ENCODE measurements around the gene BAG2. TPM values are rescaled to one million over a fixed set of nuclear protein-coding genes. Genes with fewer than 3 reads are reported as not detected.

The BAG2 gene
- total RNA-seq, 1 donor from 2014 or later = 4.8 TPM

DNA sequence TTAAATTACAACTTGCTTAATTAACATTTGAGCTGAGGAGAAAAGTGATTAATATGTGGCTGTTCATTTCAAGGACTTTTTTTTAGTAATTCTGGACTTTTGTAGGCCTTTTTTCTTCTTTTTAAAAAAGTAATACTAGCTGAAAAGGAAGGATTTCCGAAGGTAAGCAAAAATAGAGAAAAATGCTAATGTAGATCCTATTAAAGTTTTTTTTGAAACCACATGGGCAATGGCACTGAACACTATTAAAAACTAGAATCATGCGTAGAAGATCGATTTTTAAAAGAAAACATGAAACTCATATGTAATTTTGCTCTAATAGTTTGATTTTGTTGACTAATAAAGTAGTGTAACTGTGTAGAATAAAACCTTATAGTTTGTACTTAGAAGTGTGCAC, 2.4 kb downstream of the BAG2 start:
- no peak for DNase-seq

DNA sequence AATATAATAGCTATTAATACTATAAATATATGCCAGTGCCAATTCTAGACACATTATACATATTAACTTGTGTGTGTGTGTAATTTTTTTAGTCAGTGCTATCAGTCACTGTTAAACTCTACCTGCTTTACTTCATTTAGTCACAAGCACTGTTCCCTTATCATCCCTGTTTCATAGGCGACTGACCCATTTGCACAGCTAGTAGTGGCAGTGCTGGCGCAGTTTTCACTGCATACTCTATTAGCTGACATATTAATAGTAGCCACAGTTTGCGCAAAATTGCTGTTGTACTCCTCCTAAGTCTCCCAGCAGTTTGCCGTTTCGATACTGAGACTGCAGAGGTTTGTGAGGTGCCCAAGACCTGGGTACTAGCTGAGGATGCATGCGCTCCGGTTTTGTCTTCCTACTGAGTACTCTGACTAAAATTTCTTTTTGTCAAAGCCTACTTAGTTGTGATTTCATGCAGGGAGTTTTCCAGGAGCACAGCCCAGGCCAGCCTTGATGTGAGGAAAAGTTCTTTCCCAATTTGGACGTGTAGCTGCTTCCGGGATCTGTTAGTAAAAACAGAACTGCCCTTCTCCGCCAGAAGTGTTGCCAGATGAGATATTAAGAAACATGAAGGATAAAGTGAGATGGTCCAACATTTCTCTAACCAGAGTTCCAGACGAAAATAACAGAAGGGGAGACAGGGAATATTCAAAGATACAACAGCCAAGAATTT, 5.6 kb downstream of the BAG2 start:
- DNase-seq = peak; percentile 75

DNA sequence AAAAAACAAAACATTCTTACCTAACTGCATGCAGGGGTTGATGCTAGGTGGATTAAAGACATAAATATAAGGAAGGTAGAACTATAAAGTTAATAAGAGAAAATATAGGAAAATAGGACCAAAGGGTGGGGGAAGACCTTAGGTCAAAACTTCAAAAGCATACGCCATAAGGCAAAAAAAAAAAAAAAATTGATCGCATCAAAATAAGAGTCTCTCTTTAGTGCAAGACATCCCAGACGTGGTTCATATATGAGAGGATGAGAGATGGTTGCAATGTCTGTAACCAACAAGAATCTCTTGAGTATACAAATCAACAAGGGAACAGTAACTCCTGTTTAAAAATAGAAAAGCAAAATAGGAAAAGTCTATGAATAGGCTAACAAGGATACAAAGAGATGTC, 8.5 kb downstream of the BAG2 start:
- DNase-seq = no peak

DNA sequence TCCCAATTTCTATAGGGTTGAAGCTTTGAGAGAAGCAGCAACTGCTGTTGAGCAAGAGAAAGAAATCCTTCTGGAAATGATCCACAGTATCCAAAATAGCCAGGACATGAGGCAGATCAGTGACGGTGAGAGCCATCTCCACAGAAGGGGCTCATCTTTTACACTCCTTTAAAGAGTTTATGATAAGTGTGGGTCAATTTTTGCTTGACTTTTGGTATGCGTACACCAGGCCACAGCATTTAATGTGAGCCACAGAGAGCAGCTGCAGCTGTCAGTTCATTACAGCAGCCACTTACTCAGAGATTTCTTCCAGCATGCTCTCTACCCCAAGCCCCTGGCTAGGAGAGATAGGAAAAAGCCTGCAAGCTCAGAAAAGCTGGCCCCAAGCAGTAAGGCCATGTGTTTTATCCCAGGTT, 9.9 kb downstream of the BAG2 start:
- DNase-seq = no peak

DNA sequence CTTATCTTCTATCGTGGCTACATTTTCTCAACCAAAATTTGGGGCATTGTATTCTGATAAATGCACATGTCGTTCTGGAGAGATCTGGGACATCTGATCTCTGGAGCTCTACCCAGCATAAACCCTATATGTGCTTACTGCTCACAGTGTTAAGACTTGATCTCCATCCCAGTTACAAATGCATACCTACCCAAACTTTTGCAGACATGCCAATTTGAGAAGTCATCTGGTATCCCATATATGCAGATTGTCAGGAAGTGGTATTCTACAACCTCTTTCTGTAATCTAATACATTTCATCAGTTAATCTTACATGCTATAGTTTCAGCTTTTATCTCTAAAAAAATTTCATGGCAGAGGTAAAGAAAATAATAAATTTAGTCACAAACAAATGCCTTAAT, 11.2 kb downstream of the BAG2 start:
- no peak for DNase-seq

DNA sequence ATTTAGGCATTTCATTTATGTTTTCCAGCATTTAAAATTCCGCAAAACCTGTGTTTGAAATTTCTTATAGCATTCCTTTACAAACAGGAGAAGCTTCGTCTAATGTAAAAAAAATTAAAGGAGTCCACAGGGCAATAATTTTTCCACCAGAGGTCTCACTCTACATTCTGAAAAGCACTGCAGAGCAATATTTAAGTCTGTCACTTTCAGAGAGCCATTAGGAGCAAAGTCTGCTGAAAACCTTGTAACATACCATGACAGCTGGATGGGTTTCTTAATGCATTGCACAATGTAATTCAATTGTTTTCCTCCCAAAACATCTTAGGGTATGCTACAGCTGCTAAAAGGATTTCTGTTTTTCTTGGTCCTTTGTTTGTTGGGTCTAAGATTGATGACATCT, 18.0 kb downstream of the BAG2 start:
- DNase-seq = peak; percentile 78

DNA sequence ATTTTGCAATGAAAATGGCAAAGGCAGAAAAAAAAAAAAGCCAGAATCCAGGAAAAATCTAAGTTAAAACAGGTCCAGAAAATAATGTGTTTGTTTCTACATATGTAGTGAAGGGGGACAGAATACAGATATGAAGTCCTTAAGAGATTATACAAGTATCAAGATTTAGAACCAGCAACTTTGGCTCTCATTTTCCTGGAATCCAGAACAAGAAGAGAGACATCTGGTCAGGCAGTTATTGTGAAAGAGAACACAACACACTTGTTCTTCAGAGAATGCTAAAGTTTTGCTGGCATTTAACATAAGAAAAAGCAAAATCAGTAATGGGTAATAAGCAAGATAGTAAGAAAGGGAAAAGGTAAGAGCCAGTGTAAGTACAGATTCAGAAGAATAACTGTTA, 21.1 kb downstream of the BAG2 start:
- DNase-seq = no peak

DNA sequence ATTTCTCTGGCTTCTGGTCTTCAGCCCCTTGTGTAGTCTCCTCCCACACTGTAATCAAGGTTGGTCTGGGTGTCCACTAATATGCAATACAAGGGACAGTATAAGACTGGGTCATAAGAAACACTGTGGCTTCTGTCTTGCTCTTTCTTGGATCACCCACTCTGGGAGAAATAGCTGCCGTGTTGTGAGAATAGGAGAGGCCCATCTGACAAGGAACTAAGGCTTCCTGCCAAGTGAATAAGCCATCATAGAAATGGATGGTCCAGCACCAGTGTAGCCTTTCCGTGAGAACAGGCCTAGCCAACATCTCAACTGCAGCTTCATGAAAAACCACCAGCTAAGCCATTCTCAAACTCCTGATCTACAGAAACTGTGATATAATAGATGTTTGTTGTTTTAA, 23.3 kb downstream of the BAG2 start:
- DNase-seq = no peak

DNA sequence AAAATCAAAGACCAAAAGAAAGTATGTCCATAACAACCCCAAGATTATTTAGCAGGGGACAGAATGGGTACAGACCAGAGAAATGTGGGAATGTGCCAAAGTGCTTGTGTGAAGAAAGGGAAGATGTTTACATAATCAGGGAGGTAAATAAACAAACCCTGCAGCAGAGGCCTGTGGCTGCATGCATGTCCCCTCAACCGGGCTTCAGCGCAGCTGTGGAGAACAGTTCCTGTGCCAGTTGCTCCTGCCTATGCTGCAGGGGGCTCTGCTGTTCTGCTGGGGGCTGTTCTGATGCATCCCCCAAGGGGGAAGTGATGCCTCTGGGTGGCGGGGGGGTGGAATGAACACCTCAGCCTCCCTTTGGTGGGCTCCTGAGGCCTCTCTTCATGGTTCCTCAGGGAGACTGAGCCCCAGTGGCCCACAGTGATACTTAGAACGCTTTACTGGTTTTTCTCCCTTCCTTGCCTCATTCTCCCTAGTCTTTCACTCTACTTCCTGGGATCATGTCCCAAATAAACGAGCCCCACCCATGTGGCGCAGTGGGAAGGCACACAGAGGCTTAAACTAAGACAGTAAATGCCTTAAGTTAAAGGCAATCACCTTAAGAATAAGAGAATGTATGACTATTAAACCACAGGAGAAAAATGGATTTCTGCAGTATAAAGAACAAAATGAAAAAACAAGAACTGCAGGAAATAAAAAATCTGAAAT, 27.0 kb downstream of the BAG2 start:
- no peak for DNase-seq

DNA sequence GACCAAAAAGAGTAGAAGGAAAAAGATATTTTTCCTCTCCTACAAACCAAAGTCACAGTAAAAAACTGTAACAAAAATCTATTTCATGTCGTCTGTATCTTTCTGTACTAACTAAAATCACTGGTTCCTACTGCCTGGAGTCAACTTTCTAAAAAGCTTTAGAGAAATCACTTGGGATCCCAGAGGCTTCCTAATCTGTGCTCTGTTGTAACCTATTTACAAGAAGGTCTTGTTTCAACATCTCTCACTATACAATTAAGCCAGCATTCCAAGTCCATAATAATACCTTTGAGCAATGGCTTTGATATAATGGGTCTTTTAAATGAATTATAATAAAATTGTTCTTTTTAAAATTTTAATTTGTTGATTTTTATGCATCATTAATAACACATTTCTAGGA, 29.6 kb downstream of the BAG2 start:
- no peak for DNase-seq

DNA sequence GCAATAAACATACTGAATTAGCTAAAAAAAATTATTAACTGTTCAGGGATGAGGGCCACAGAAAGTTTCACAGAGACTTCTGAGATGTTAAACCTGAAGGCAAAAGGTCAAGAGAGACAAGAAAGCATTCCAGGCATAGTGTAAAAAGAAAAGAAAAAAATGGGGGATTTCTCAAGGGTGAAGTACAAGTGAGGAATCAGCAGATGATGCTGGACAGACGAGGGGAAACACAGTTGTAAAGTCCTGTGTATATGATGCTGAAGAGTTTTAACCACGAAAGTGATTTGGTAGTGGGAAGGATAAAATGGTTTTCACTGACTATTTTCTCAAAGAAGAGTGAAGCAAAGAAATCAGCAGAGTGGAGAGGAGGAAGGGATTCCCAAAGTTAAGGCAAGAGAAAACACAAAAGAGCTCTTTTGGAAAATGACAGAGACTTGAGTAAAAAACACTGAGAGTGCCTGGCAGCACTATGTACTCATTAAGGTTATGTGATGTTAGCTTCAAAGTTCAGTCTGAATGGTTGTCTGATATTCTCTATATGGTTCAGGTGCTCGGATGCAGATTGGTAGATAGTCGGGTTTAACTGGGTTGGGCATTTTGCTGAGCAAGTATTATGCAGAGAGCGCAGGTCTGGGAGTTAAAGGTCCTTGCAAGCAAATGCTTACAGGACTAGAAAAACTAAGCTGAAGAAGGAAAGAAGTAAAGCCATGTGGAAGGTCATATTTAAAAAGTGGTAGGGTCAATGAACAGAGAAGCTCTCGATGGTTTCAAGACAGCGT, 33.6 kb downstream of the BAG2 start:
- no peak for DNase-seq

DNA sequence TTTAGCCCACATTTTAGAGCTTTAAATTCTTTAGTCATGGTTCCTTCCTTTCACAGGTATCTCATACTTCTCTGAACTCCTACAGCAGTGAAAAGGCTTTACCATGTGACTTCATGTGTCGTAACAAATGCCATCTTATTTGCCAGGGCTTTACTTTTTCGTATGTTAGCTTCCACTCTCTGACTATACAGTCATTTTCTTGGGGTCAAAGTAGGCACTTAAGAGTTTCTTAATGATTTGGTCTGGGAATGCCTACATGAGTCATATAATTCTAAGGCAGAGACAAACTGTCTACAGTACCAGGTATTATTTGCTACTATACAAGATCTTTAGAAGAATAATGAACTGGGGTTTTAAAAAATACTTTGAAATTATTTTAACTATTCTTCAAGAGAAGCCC, 35.0 kb downstream of the BAG2 start:
- DNase-seq = no peak

DNA sequence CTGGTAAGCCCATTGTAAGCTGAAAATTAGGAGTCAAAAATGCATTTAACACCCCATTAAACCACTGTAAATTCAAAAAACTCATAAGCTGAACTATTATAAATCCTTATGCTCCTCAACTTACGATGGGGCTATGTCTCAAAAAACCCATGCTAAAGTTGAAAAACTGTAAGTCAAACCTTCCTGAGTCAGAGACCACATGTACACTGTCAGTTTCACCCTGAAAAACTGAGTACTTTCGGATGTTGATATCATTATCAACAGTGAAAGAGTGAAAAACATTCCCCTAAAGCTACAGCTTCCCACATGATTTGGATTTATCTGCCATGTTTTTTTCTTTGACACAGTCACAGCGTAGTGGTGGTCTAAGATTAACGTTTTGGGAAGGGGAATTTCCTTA, 35.7 kb downstream of the BAG2 start:
- DNase-seq = no peak

DNA sequence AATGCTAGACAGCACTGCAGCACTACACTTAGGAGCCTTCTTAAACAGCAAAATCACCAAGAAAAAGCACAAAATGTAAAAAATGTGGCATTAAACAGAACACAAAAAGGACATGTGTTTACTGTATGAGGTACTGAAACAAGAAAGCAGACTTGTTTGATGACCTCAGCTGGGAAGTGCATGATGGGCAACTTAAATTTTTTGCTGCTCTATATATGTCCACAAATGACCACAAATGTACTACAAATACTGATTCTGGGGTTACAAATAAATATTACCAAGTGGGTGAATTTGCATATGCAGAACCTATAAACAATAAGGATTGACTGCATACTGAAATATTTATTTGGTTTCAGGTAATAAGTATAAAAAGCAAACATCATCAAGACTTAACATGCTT, 36.9 kb downstream of the BAG2 start:
- DNase-seq = no peak

DNA sequence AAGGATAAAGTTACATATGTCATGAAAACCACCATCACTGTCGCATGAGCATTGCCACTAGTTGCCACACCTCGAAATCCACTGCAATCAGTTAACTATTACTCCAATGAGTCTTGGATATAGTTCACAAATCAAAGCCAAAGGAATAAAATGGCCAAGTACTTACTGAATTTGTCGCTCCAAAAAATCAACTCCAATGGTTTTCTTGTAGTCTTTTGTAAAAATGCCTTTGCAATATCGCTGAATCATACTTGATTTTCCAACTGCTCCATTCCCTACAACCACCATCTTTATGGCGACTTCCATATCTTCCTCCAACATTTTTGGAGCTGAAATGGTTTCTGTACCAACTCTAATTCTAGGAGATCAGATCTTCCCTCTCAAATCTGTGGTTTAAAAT, 37.9 kb downstream of the BAG2 start:
- DNase-seq = no peak

DNA sequence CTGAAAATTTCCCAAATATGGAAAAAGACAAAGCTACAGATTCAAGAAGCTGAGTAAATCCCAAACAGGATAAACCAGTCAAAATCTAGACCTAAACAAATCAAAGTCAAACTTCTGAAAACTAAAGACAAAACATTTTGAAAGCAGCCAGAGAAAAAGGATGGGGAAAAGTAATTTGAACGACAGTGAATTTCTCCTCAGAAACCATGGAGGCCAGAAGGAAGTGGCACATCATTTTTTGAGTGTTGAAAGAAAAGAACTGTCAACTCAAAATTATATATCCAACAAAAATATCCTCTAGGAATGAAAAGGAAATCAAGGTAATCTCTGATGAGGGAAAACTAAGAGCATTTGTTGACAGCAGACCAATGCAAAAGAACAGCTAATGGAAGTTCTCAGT, 43.1 kb downstream of the BAG2 start:
- no peak for DNase-seq

DNA sequence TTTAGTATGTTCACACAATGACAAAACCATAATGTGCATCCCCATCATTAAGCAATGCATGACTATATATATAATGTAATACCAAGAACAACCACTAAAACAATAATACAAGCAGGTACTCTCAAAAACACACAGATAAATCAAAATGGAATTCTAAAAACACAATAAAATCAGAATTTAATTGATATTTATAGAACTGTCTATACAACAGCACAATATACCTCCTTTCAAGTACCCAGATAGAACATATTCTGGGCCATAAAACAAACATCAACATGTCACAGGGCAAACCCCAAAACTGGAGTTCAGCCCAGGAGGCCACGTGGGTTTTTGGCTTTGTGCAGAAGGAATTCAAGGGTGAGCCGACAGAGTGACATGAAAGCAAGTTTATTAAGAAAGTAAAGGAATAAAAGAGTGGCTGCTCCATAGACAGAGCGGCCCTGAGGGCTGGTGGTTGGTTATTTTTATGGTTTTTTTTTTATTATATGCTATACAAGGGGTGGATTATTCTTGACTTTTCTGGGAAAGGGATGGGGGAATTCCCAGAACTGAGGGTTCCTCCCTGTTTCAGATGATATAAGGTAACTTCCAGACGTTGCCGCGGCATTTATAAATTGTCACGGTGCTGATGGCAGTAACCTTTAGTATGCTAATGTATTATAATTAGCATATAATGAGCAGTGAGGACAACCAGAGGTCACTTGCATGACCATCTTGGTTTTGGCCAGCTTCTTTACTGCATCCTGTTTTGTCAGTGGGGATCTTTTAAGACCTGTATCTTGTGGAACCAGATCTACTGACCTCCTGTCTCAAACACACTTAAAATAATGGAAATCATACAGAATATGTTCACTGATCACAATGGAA, 44.3 kb downstream of the BAG2 start:
- no peak for DNase-seq

DNA sequence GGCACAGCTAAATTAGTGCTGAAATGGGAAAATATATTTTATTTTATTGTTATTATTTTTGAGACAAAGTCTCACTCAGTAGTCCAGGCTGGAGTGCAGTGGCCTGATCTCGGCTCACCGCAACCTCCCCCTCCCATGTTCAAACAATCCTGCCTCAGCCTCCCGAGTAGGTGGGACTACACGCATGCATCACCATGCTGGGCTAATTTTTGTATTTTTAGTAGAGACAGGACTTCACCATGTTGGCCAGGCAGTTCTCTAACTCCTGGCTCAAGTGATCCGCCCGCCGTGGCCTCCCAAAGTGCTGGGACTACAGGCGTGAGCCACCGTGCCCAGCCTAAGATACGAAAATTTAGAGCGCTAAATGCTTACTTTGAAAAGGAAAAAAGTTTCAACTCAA, 45.1 kb downstream of the BAG2 start:
- DNase-seq = no peak

DNA sequence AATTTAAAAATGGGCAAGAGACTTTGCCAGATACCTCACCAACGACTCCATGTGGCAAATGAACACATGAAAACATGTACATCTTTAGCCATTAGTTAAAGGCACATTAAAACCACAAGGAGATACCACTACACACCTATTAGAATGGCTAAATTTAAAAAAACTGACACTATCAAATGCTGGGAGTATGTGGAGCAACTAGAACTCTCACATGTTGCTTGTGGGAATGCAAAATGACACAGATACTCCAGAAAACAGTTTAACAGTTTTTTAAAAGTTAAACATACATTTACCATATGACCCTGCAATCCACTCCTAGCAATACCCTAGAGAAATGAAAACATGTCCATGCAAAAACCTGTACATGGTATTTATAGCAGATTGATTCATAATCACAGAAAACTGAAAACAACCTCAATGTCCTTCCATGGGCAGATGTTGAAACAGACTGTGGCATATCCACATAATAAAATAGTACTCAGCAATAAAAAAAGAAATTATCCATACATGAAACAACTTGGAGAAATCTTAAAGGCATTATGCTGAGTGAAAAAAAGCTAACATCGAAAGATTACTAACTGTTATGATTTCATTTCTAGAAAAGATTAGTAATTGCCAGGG, 48.1 kb downstream of the BAG2 start:
- DNase-seq = no peak

DNA sequence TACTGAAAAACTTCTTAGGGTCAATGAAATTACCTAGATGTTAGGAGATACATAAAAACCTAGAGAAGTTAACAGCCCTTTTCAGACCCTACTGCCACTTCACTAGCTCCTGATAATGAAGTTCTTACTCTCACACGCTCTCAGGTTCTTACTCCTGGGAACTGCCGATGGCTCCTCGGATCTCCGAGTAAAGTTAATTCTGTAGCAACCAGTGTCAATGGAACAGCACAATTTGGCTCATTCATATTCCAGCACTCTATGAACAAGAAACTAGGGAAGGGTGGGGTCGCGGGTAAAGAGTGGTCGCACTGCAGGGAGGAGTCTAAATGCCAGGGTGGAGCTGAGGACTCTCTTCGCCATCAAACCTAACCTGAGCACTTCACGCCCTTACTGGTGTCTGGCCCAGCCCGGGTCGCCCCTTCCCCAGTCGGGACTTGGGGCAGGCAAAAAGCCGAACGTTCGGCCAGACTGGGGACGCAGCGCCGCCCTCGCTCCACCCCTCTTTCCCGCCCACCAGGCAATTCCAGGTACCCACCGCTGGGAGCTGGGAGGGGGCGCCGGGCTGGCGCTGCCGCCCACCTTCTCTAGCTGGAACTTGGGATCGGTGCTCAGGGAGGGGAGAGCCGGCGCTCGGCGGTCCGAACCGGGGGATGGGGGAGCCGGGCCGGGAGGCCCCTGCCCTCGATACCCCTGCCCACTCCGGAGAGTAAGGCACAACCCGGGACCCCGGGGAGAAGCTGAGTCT, 49.2 kb downstream of the BAG2 start:
- peak; percentile 47 for DNase-seq

All from skin of body (tissue), 2 donors.